Neural crest cell (in vitro differentiated cells): Measurements from ENCODE around the gene TRABD2B. TPM values are rescaled to one million over a fixed set of nuclear protein-coding genes. Genes with fewer than 3 reads are reported as not detected.

Experiments
- DNase-seq: peaks from one replicate; pipeline ENCODE4 v3.0.0; 2021; ENCODE audit warnings: low read depth, mixed read lengths, low spot score
- H3K27ac Mint-ChIP-seq: one replicate; pipeline ENCODE4 v1.8.0; 2021; ENCODE audit warnings: mild to moderate bottlenecking, mixed read lengths; ENCODE audit not compliant: unreplicated experiment
- H3K27me3 Mint-ChIP-seq: 2 replicates; pipeline ENCODE4 v1.8.0; 2021; ENCODE audit warnings: low read depth, mild to moderate bottlenecking, mixed read lengths
- H3K36me3 Mint-ChIP-seq: 2 replicates; pipeline ENCODE4 v1.8.0; 2021; ENCODE audit warnings: low read depth, mild to moderate bottlenecking, mixed read lengths
- H3K4me1 Mint-ChIP-seq: 2 replicates; pipeline ENCODE4 v1.8.0; 2021; ENCODE audit warnings: mixed read lengths
- H3K4me3 Mint-ChIP-seq: one replicate; pipeline ENCODE4 v1.8.0; 2021; ENCODE audit warnings: mild to moderate bottlenecking, mixed read lengths
- H3K9me3 Mint-ChIP-seq: 2 replicates; pipeline ENCODE4 v1.8.0; 2021; ENCODE audit warnings: mixed read lengths
- total RNA-seq: library from RNA; stranded (reverse); gene quantifications from 2 replicates; pipeline ENCODE4 v1.2.1, GENCODE V29; 2021
- TF ChIP-seq, protein P1 (sequence below): fragments of 200-600 bp; sonication (generic); conservative IDR thresholded peaks from 2 replicates; pipeline ENCODE4 v1.5.0; 2021; ENCODE audit warnings: antibody characterized with exemption, mild to moderate bottlenecking

The TRABD2B gene
- total RNA-seq, 1 donor from 2014 or later, result 0.49 TPM

DNA sequence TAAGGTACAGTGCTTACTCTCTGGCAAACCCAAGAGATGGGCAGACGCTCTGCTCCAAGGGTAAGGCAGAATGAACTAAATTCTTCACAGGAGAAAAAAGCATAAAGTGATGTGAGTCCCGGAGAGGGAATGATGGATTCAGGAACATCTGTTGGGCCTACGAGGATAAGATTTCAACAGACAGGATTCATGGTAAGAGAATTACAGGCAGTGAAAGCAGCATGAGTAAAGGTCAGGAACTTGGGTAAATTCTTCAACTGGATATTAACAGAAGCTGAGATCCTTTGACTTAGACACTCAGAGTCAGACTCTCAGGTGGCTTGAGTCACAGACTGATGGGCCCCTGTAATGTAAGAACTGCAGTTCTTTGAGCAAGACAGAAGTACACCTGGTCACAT lies 152.6 kb downstream of the TRABD2B start:
- H3K27ac Mint-ChIP-seq, result no peak overlapping the region
- TF ChIP-seq, protein P1, sequence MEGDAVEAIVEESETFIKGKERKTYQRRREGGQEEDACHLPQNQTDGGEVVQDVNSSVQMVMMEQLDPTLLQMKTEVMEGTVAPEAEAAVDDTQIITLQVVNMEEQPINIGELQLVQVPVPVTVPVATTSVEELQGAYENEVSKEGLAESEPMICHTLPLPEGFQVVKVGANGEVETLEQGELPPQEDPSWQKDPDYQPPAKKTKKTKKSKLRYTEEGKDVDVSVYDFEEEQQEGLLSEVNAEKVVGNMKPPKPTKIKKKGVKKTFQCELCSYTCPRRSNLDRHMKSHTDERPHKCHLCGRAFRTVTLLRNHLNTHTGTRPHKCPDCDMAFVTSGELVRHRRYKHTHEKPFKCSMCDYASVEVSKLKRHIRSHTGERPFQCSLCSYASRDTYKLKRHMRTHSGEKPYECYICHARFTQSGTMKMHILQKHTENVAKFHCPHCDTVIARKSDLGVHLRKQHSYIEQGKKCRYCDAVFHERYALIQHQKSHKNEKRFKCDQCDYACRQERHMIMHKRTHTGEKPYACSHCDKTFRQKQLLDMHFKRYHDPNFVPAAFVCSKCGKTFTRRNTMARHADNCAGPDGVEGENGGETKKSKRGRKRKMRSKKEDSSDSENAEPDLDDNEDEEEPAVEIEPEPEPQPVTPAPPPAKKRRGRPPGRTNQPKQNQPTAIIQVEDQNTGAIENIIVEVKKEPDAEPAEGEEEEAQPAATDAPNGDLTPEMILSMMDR, result no peak
- no peak overlapping the region for H3K4me3 Mint-ChIP-seq
- H3K9me3 Mint-ChIP-seq, result no peaks in the 10 kb centered on the region
- H3K27me3 Mint-ChIP-seq, result no peaks in the 10 kb centered on the region
- H3K36me3 Mint-ChIP-seq, result no peaks in the 10 kb centered on the region
- peaks cover 9% of the 10 kb centered on the region for H3K4me1 Mint-ChIP-seq
- no peak for DNase-seq

DNA sequence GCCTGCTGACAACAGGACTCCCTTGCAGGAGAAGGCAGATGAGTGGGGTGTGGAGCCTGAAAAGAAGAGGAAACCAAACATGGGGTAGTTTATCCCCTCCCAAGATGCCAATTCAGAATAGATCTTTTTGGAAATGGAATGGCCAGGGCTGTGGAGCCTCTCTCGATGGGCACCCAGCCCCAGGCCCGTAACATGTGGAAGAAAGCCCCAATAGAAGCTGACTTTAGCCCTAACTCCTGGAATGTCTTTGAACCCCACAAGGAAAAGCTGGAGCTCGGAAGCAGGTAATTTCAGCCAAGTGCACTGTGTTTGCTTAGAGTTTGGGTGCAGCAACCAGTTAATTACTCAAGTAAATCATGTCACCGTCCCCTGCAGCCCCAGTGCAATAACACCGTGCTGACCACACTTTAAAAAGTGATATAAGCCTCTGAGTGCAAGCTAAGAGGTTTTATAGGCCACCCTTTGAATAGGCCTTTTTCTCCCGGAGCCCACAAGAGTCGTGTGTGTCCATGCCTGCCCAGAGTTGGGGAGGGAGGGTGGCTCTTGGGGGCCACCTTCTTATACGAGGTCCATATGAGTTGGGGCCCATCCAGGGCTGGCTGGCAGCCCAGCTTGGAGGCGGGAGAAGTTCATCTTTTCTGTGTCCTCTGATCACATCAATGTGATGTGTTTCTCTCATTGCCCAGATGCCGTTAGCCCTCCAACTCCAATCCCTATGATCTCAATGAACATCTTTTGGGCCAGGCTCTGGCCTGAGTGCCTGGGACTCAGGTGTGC lies 153.2 kb downstream of the TRABD2B start:
- DNase-seq, result no peak
- TF ChIP-seq, protein P1, result no peak
- no peaks in the 10 kb centered on the region for H3K27me3 Mint-ChIP-seq
- H3K4me3 Mint-ChIP-seq, result no peak overlapping the region
- H3K27ac Mint-ChIP-seq, result no peak overlapping the region
- H3K4me1 Mint-ChIP-seq, result peaks cover 9% of the 10 kb centered on the region
- H3K36me3 Mint-ChIP-seq, result no peaks in the 10 kb centered on the region
- H3K9me3 Mint-ChIP-seq, result no peaks in the 10 kb centered on the region

DNA sequence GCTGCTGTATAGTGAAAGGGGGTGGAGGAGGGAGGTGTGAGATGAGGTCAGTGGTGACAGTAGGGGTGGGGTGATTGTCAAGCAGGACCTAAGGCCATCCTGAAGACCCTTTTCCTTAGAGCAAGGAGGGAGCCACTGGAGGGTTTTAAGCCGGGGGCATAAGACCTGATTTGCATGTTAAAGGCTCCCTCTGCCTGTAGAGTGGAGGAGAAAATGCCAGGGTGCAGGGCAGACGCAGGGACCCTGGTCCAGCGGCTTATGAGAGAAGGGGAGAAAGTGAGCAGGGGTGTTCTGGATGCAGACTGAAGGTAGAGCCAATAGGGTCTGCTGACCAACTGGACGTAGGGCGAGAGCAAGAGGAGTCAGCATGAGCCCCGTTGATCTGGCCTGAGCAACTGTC lies 154.1 kb downstream of the TRABD2B start:
- peak overlapping the region; percentile 44 for H3K27ac Mint-ChIP-seq
- no peak for DNase-seq
- no peak overlapping the region for H3K4me3 Mint-ChIP-seq
- TF ChIP-seq, protein P1, result no peak
- H3K36me3 Mint-ChIP-seq, result no peaks in the 10 kb centered on the region
- H3K27me3 Mint-ChIP-seq, result no peaks in the 10 kb centered on the region
- no peaks in the 10 kb centered on the region for H3K9me3 Mint-ChIP-seq
- peaks cover 9% of the 10 kb centered on the region for H3K4me1 Mint-ChIP-seq

DNA sequence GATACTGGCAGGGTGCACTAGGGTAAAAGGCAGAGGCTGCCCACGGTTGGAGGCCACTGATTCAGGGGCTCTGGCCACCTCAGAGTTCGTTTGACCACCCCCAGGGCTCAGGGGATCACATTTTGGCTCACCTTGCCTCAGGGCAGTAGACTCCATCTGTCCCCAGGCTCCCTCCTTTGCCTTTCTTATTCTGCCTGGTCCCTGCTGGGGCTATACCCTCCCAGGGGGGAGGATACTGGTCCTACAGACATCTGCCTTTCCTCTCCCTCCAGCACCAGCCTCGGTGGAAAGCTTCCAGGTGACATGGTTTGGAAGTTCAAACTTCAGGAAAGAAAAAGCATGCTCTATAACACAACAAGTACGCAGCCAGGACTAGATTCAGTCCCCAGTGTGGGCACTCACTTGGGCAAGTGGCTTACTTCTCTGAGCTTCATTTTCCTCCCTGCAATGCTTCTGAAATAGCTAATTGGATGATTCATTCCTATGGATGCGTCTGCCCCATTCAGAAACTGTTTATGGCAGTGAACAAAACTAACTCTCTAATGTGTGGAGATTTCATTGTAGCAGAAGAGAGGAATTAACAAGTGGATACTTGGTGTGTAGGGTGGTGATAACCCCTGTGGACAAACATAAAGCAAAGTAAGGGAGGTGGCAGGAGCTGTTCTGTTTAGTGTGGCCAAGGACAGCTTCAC lies 154.8 kb downstream of the TRABD2B start:
- DNase-seq, result no peak
- H3K27me3 Mint-ChIP-seq, result no peaks in the 10 kb centered on the region
- H3K27ac Mint-ChIP-seq, result no peak overlapping the region
- no peaks in the 10 kb centered on the region for H3K9me3 Mint-ChIP-seq
- no peaks in the 10 kb centered on the region for H3K36me3 Mint-ChIP-seq
- TF ChIP-seq, protein P1, result no peak
- no peak overlapping the region for H3K4me3 Mint-ChIP-seq
- peaks cover 9% of the 10 kb centered on the region for H3K4me1 Mint-ChIP-seq

DNA sequence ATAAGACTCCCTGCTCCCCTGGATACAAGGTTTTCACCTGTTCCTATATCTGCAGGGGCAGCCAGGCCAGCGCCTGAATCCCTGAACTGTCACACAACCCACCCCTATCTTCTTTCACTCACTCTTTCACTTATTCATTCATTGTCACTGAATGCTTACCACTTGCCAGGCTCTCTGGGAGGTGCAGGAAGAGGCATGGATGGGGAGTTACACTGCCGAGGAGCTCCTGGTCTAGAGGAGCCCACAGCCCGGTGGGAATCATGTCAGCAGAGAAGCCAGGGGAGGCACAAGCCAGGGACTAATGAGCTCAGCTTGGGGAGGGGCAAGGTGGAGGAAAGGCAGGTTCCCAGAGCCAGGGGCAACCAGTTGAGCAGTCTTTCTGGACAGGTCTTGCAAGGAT lies 155.8 kb downstream of the TRABD2B start:
- TF ChIP-seq, protein P1, result no peak
- no peak for DNase-seq
- H3K27ac Mint-ChIP-seq, result peak overlapping the region; percentile 72
- peaks cover 9% of the 10 kb centered on the region for H3K4me1 Mint-ChIP-seq
- no peaks in the 10 kb centered on the region for H3K9me3 Mint-ChIP-seq
- no peaks in the 10 kb centered on the region for H3K27me3 Mint-ChIP-seq
- H3K4me3 Mint-ChIP-seq, result no peak overlapping the region
- H3K36me3 Mint-ChIP-seq, result no peaks in the 10 kb centered on the region
